Fibroblast of the aortic adventitia (primary cell): ENCODE data around the gene TTBK2. TPM values are rescaled to one million over a fixed set of nuclear protein-coding genes. Genes with fewer than 3 reads are reported as not detected.
A peak's percentile ranks its signal among the peaks of the same experiment; 100 is the strongest.

Experiments
- DNase-seq: peaks from one replicate; pipeline ENCODE4 v3.0.0-alpha.2; 2010; ENCODE audit warnings: low read depth
- H3K4me3 ChIP-seq: 2 replicates; pipeline ENCODE4 v1.5.1; 2011; ENCODE audit warnings: low read depth, mild to moderate bottlenecking, control low read depth, low read length, moderate library complexity
- total RNA-seq: library from RNA; depleted of rRNA; stranded (reverse); fragments of >200 nt; gene quantifications from 2 replicates; pipeline ENCODE4 v1.2.3, GENCODE V29; 2012; ENCODE audit warnings: low replicate concordance
- TF ChIP-seq, protein P1 (sequence below): IDR thresholded peaks from 2 replicates; pipeline ENCODE4 v1.5.1; 2011; ENCODE audit warnings: mild to moderate bottlenecking, low read length, control low read depth, inconsistent platforms; ENCODE audit not compliant: insufficient read depth

Gene TTBK2
- total RNA-seq, 1 donor: 14.3 TPM

DNA sequence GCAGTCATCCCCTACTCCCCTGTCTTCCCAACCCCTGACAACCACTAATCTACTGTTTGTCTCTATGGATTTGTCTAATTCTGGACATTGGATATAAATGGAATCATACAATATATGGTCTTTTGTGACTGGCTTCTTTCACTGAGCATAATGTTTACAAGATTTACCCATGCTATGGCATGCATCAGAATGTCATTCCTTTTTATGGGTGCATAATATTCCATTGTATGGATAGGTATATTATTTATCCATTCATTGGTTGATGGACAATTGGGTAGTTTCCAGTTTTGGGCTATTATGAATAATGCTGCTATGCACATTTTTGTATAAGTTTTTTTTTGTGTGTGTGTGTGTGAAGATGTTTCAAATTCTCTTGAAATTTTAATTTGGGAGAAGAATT is 16.6 kb upstream of the TTBK2 start:
- TF ChIP-seq, protein P1, sequence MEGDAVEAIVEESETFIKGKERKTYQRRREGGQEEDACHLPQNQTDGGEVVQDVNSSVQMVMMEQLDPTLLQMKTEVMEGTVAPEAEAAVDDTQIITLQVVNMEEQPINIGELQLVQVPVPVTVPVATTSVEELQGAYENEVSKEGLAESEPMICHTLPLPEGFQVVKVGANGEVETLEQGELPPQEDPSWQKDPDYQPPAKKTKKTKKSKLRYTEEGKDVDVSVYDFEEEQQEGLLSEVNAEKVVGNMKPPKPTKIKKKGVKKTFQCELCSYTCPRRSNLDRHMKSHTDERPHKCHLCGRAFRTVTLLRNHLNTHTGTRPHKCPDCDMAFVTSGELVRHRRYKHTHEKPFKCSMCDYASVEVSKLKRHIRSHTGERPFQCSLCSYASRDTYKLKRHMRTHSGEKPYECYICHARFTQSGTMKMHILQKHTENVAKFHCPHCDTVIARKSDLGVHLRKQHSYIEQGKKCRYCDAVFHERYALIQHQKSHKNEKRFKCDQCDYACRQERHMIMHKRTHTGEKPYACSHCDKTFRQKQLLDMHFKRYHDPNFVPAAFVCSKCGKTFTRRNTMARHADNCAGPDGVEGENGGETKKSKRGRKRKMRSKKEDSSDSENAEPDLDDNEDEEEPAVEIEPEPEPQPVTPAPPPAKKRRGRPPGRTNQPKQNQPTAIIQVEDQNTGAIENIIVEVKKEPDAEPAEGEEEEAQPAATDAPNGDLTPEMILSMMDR: no peak
- no peak for DNase-seq
- H3K4me3 ChIP-seq: no peak overlapping the region

DNA sequence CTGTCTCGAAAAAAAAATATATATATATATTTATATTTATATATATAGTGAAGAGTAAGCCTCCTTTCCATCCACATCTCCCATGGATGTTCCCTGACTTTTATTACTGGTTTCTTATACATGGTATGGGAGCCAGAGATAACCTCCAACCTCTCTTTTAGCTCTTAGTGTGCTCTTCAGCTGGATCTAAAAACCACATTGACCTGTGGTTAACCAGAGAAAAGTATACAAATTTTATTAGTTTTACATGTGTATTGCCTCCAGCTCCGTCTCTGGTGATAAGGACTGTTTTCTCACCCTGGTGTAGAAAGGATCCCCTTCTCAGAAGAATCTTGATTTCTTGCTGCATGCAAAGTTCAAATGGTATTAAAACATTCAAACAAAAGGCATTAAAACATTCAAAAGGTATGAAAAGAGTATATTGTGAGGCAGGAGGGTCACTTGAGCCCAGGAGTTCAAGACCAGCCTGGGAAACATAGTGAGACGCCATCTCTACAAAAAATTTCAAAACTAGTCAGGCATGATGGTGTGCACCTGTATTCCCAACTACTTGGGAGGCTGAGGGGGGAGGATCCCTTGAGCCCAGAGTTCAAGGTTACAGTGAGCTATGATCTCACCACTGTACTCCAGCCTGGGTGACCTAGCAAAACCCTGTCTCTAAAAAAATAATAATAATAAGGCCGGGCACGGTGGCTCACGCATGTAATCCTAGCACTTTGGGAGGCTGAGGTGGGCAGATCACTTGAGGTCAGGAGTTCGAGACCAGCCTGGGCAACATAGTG is 13.5 kb upstream of the TTBK2 start:
- no peak overlapping the region for H3K4me3 ChIP-seq
- DNase-seq: no peak
- TF ChIP-seq, protein P1: no peak

DNA sequence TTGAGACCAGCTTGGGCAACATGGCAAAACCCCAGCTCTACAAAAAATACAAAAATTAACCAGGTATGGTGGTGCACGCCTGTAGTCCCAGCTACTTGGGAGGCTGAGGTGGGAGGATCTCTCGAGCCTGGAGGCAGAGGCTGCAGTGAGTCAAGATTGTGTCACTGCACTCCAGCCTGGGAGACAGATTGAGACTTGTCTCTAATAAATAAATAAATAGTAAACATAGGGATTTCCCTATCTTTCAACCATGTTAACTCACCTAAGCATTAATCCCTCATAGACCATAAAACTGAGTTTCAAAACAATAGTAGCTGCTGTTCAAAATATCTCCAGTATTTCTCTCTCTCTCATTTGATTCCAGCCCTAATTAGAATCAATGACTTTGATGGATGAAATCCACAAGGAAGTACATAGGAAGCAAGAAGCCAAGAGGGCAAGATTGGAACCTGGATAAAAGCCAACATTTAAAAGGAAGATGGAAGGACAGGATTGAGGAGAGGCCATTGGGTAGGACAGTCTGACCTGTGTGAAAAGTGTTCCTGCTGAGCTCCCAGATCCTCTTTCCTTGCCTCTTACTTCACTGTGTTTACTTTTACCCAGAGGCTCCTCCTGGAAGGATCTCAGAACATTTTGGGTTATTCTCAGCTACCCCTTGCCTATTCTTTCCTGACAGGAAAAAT is 12.4 kb upstream of the TTBK2 start:
- TF ChIP-seq, protein P1: no peak
- no peak for DNase-seq
- no peak overlapping the region for H3K4me3 ChIP-seq

DNA sequence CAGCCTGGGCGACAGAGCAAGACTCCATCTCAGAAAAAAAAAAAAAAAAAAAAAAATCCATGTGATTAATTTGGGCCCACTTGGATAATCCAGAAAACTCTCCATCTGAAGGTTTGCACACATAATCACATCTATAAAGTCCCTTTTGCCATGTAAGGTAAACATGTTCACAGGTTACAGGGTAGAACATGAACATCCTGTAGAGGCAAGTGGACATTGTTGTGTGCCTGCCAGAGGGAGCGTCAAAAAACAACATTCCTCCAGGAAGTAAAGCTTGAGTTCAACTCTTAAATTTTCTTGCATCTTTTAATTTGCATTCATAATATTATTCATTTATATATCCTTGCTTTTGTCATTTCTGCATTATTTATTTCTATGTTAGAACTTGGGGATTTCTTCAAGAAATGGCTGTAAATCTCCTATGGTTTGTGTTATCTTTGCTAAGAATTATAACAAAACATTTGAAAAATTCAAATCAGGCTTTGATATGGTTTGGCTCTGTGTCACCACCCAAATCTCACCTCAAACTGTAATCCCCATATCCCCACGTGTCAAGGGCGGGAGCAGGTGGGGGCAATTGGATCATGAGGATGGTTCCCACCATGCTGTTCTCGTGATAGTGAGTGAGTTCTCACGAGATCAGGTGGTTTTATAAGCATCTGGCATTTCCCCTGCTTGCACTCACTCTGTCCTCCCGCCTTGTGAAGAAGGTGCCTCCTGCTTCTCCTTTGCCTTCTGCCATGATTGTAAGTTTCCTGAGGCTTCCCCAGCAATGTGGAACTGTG is 11.3 kb upstream of the TTBK2 start:
- no peak overlapping the region for H3K4me3 ChIP-seq
- no peak for DNase-seq
- TF ChIP-seq, protein P1: no peak

DNA sequence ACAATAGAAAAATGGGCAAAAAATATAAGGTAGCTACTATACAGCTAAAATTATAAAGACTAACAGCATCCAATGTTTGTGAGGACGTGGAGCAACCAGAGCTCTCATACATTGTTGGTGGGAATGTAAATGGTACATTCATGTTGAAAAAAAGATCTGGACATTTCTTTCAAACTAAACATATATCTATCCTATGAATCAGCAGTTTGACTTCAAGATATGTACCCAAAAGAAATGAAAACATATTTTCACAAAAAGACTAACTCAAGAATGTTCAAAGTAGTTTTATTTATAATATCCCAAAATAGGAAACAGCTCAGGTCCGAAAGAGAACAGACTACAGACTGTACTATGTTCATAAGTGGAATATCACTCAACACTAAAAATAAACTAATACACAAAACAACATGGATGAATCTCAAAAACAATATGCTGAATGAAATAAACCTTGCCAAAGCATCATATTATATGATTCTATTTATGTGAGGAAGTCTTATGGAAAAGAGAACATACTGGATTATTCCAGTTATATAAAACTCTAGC is 8.8 kb upstream of the TTBK2 start:
- DNase-seq: no peak
- no peak overlapping the region for H3K4me3 ChIP-seq
- TF ChIP-seq, protein P1: no peak

DNA sequence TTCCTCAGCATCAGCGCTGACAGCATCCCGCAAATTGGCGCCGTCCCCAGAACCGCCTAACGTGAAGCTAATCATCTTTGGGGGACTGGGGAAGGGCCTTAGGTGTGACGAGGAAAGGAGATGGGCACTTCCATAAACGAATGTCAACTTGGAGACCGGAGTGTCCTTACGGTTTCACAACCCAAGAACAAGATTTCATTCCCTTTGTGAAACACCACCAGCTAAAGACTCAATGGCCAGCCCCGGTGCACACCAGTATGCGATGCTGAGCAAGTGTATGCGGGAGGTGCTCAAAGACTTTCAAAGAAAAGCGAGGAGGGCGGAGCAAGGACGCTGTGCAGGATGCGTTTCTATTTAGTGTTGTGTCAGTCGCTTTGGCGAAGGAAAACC is 759 bp upstream of the TTBK2 start:
- TF ChIP-seq, protein P1: no peak
- H3K4me3 ChIP-seq: peak overlapping the region; percentile 65
- DNase-seq: peak; percentile 25
